Measurements from ENCODE around the gene SLX4IP.
A peak's percentile ranks its signal among the peaks of the same experiment; 100 is the strongest.

Gene SLX4IP

GRCh38 chr20:10504994-10505730 is 70.1 kb downstream of the SLX4IP start:
- Histone ChIP-seq H3K27me3 (ENCODE audit: insufficient read depth, poor library complexity, severe bottlenecking) (no peaks in the 10 kb centered on the region), H3K4me3 (replicated peaks; ENCODE audit: insufficient read depth, low read length) (no peak overlapping the region), H3K27ac (replicated peaks) (peak overlapping the region; percentile 91)
- peak; percentile 81 to 89 for DNase-seq (ENCODE audit: low read depth in 1 of 2, low spot score in 1 of 2)
- TF ChIP-seq CTCF (IDR thresholded peaks at IDR 0.05; ENCODE audit: insufficient read depth, low read length) (no peak), SPI1 (IDR thresholded peaks at IDR 0.05; ENCODE audit: borderline replicate concordance, low read depth) (peak; percentile 87), POLR2AphosphoS5 (IDR thresholded peaks at IDR 0.05; ENCODE audit: low read depth) (0 out of 2 replicates have a peak, but pooled peaks have one; percentile 22)

- DNase-seq (ENCODE audit: low read depth in 1 of 2, low spot score in 1 of 2): no peak
- H3K27ac ChIP-seq (replicated peaks): peak overlapping the region; percentile 91
These were observed 70.7 kb downstream of the SLX4IP start for GRCh38 chr20:10505827-10506226.

DNA sequence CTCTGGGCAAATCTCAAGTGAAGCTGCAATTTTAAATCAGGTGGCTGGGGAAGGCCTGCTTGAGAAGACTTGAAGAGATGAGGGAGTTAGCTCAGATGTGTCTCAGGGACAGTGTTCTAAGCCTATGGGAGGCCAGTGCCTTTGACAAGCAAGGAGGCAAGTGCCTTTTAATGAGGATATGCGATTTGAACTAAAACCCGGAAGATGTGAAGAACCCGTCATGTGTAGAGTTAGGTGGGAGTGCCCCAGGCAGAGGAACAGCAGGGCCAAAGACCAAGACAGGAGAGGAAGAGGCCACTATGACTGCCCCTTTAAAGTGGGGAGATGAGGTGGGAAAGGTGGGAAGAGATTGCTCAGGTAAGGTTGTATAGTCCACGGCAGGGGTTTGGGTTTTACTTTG is 71.9 kb downstream of the SLX4IP start:
- no peaks in the 10 kb centered on the region for H3K27me3 ChIP-seq (ENCODE audit: insufficient read depth, poor library complexity, severe bottlenecking)
- TF ChIP-seq SPI1 (IDR thresholded peaks at IDR 0.05; ENCODE audit: borderline replicate concordance, low read depth) (peak; percentile 10; the same call in 1 of the 2 replicates), CTCF (IDR thresholded peaks at IDR 0.05; ENCODE audit: insufficient read depth, low read length) (no peak)
- peak in 1 of 2 experiments; percentile 43 for DNase-seq (ENCODE audit: low read depth in 1 of 2, low spot score in 1 of 2)
- no peak overlapping the region for H3K4me3 ChIP-seq (replicated peaks; ENCODE audit: insufficient read depth, low read length)
- peak overlapping the region; percentile 91 for H3K27ac ChIP-seq (replicated peaks)

More at GRCh38 chr20:10505827-10506226, 70.7 kb downstream of the SLX4IP start:
- H3K27me3 ChIP-seq (ENCODE audit: insufficient read depth, poor library complexity, severe bottlenecking): no peaks in the 10 kb centered on the region
- TF ChIP-seq SPI1 (IDR thresholded peaks at IDR 0.05; ENCODE audit: borderline replicate concordance, low read depth) (no peak), POLR2AphosphoS5 (IDR thresholded peaks at IDR 0.05; ENCODE audit: low read depth) (no peak), CTCF (IDR thresholded peaks at IDR 0.05; ENCODE audit: insufficient read depth, low read length) (no peak), REST (IDR thresholded peaks at IDR 0.05; ENCODE audit: insufficient replicate concordance, low read depth) (no peak), GABPA (IDR thresholded peaks at IDR 0.05; ENCODE audit: low read depth) (no peak)
- no peak overlapping the region for H3K4me3 ChIP-seq (replicated peaks; ENCODE audit: insufficient read depth, low read length)

- DNase-seq (ENCODE audit: low read depth in 1 of 2, low spot score in 1 of 2): no peak
- H3K27me3 ChIP-seq (ENCODE audit: insufficient read depth, poor library complexity, severe bottlenecking): no peaks in the 10 kb centered on the region
- H3K4me3 ChIP-seq (replicated peaks; ENCODE audit: insufficient read depth, low read length): no peak overlapping the region
- H3K27ac ChIP-seq (replicated peaks): peak overlapping the region; percentile 91
- TF ChIP-seq GABPA (IDR thresholded peaks at IDR 0.05; ENCODE audit: low read depth) (no peak), CTCF (IDR thresholded peaks at IDR 0.05; ENCODE audit: insufficient read depth, low read length) (no peak), POLR2AphosphoS5 (IDR thresholded peaks at IDR 0.05; ENCODE audit: low read depth) (no peak), SPI1 (IDR thresholded peaks at IDR 0.05; ENCODE audit: borderline replicate concordance, low read depth) (no peak), REST (IDR thresholded peaks at IDR 0.05; ENCODE audit: insufficient replicate concordance, low read depth) (no peak)
These were observed 73.0 kb downstream of the SLX4IP start for GRCh38 chr20:10508060-10508459.
